Rectal smooth muscle tissue (tissue), 1 donor: Measurements from ENCODE around the gene BTBD2.

ENCODE experiments used
- H3K27ac ChIP-seq: one replicate; pipeline ENCODE4 v1.7.0; 2013; ENCODE audit warnings: low read depth, low read length, inconsistent platforms
- H3K27me3 ChIP-seq: one replicate; pipeline ENCODE4 v1.7.0; 2013; ENCODE audit warnings: low read length; ENCODE audit not compliant: control insufficient read depth, insufficient read depth
- H3K36me3 ChIP-seq: one replicate; pipeline ENCODE4 v1.7.0; 2013; ENCODE audit warnings: low read length; ENCODE audit not compliant: control insufficient read depth, insufficient read depth
- H3K4me1 ChIP-seq: one replicate; pipeline ENCODE4 v1.7.0; 2013; ENCODE audit warnings: low read length; ENCODE audit not compliant: control insufficient read depth, insufficient read depth
- H3K4me3 ChIP-seq: one replicate; pipeline ENCODE4 v1.7.0; 2013; ENCODE audit warnings: low read length
- H3K9ac ChIP-seq: one replicate; pipeline ENCODE4 v1.7.0; 2013; ENCODE audit warnings: low read length

BTBD2 gene

GRCh38 chr19:2014131-2014571 is 1.4 kb downstream of the BTBD2 start:
- Histone ChIP-seq H3K4me1 (no peaks in the 10 kb centered on the region), H3K27ac (no peak overlapping the region), H3K4me3 (no peak overlapping the region), H3K9ac (no peak overlapping the region), H3K36me3 (no peaks in the 10 kb centered on the region), H3K27me3 (no peaks in the 10 kb centered on the region)

GRCh38 chr19:2013683-2013961 is 1.9 kb downstream of the BTBD2 start:
- no peaks in the 10 kb centered on the region for H3K4me1 ChIP-seq
- H3K4me3 ChIP-seq: no peak overlapping the region
- no peak overlapping the region for H3K9ac ChIP-seq
- no peak overlapping the region for H3K27ac ChIP-seq
- H3K36me3 ChIP-seq: no peaks in the 10 kb centered on the region
- H3K27me3 ChIP-seq: no peaks in the 10 kb centered on the region

GRCh38 chr19:2012941-2013682 is 2.4 kb downstream of the BTBD2 start:
- H3K9ac ChIP-seq: no peak overlapping the region

DNA sequence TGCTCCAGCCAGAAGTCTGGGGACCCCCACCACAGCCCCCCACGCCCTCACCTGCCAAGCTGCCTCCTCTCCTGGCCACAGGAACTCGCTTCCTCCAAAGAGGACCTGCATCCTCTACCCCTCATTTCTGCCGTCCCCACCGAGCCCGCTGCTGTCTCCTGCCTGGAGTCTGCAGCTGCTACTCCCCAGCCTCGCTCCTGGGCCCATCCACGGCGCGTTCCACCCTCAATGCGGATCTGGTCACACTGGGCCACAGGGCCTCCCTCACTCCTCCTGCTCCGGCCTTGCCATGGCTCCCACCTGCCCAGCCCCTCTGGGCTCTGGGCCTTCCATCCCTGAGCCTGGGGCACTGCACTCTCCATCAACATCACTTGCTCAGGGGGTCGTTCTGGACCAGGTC is 4.3 kb downstream of the BTBD2 start:
- no peaks in the 10 kb centered on the region for H3K4me1 ChIP-seq
- H3K27me3 ChIP-seq: no peaks in the 10 kb centered on the region
- H3K4me3 ChIP-seq: no peak overlapping the region
- H3K9ac ChIP-seq: no peak overlapping the region
- H3K27ac ChIP-seq: no peak overlapping the region
- no peaks in the 10 kb centered on the region for H3K36me3 ChIP-seq

More at GRCh38 chr19:2012941-2013682, 2.4 kb downstream of the BTBD2 start:
- Histone ChIP-seq H3K27ac (no peak overlapping the region), H3K27me3 (no peaks in the 10 kb centered on the region), H3K4me1 (no peaks in the 10 kb centered on the region), H3K4me3 (no peak overlapping the region), H3K36me3 (no peaks in the 10 kb centered on the region)

- Histone ChIP-seq H3K9ac (no peak overlapping the region), H3K4me1 (no peaks in the 10 kb centered on the region), H3K4me3 (no peak overlapping the region), H3K27me3 (no peaks in the 10 kb centered on the region), H3K27ac (no peak overlapping the region), H3K36me3 (no peaks in the 10 kb centered on the region)
Observed at GRCh38 chr19:2010135-2010668, 5.3 kb downstream of the BTBD2 start.

DNA sequence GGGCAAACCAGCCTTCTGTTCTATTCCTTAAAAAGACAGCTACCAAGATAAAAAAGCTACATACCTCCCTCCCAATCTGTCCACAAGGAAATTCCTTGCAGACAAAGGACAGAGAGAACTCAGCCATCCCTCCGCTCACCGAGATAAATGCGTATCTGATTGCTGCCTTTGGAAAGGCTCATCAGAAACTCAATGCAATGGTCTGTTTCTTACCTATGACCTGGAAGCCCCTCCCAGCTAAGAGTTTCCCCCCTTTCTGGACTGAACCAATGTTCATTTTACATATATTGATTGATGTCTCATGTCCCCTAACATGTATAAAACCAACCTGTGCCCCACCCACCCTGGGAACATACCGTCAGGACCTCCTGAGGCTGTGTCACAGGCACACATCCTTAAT is 11.6 kb downstream of the BTBD2 start:
- no peak overlapping the region for H3K4me3 ChIP-seq
- no peaks in the 10 kb centered on the region for H3K36me3 ChIP-seq
- no peak overlapping the region for H3K9ac ChIP-seq
- H3K27me3 ChIP-seq: no peaks in the 10 kb centered on the region
- no peaks in the 10 kb centered on the region for H3K4me1 ChIP-seq
- H3K27ac ChIP-seq: no peak overlapping the region

DNA sequence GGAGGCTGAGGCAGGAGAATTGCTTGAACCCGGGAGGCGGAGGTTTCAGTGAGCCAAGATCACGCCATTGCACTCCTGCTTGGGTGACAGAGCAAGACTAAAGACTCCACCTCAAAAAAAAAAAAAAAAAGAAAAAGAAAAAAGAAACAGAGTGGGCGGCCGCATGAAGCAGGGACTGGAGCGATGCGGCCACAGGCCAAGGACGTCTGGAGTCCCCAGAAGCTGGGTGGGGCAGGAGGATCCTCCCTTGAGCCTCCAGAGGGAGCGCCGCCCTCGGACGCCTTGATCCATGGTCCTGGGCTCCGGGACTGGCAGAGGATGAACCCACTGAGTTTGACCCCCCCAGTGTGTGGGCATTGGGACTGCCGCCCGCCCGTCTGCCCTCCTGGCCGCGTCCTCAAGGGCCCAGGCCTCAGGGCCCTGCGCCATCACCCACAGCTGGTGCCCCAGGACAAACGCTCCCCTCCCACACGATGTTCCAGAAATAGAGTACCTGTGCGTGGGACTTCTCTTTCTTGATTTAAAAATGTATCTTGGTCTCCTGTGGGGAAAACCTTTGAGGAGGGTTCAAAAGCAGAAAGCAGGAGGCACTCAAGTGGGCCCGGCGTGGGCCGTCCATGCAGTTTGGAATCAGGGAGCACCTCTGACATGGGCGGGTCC is 15.5 kb downstream of the BTBD2 start:
- Histone ChIP-seq H3K4me1 (no peaks in the 10 kb centered on the region), H3K36me3 (peaks cover 5% of the 10 kb centered on the region), H3K9ac (no peak overlapping the region), H3K27me3 (no peaks in the 10 kb centered on the region), H3K4me3 (no peak overlapping the region), H3K27ac (no peak overlapping the region)

GRCh38 chr19:1998712-1999708 is 16.5 kb downstream of the BTBD2 start:
- no peaks in the 10 kb centered on the region for H3K27me3 ChIP-seq
- H3K27ac ChIP-seq: no peak overlapping the region
- no peak overlapping the region for H3K9ac ChIP-seq
- no peak overlapping the region for H3K4me3 ChIP-seq
- H3K36me3 ChIP-seq: peaks cover 5% of the 10 kb centered on the region
- no peaks in the 10 kb centered on the region for H3K4me1 ChIP-seq

GRCh38 chr19:1997353-1998233 is 17.9 kb downstream of the BTBD2 start:
- Histone ChIP-seq H3K4me1 (no peaks in the 10 kb centered on the region), H3K27me3 (no peaks in the 10 kb centered on the region), H3K4me3 (no peak overlapping the region), H3K36me3 (peaks cover 11% of the 10 kb centered on the region), H3K9ac (no peak overlapping the region), H3K27ac (no peak overlapping the region)

GRCh38 chr19:1992759-1993260 is 22.7 kb downstream of the BTBD2 start:
- Histone ChIP-seq H3K9ac (no peak overlapping the region), H3K4me1 (no peaks in the 10 kb centered on the region), H3K27ac (no peak overlapping the region), H3K36me3 (peaks cover 29% of the 10 kb centered on the region), H3K27me3 (no peaks in the 10 kb centered on the region), H3K4me3 (no peak overlapping the region)

DNA sequence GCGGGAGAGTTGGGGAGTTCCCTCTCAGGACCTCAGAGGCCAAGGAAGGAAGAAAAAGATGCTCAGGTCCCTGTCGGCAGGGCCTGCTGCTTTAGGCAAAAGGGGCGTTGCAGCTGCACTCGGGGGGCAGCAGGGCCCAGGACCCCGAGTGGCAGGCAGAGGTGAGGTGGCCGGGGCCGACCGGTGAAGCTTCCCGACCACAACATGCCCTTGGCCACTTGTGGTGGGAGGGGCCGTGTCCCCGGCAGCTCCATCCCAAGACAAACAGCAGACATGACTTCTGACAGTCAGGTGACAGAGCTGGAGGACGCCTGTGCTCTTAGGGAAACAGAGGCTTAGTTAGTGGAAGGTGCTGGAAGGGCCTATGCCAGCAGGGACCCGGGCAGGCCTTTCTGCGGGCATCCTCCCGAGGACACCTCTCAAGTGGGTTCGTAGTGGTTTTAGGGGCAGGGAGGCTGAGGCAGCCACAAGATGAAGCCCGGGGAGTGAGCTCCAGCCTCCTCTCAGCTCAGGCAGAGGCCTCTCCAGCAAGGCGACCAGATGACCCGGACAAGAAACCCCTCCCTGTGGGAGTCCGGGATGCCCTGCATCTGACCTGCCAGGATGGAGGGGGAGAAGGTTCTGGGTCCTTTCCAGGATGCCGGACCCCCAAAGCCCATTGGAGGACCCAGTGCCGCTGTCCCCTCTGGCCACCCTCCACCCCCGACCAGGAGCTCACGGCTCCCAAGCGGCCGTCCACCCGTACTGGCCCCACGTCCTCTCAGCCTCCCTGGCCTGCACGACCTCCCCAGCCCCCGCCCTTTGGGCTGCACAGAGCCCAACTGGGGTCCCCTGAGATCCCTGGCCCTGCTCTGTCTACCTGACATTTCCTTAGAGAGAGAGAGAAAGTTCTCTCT is 24.2 kb downstream of the BTBD2 start:
- H3K9ac ChIP-seq: no peak overlapping the region
- H3K4me3 ChIP-seq: no peak overlapping the region
- no peaks in the 10 kb centered on the region for H3K4me1 ChIP-seq
- H3K27me3 ChIP-seq: no peaks in the 10 kb centered on the region
- no peak overlapping the region for H3K27ac ChIP-seq
- peaks cover 32% of the 10 kb centered on the region for H3K36me3 ChIP-seq
